CD14-positive monocyte (primary cell): ENCODE data around the gene FAM227B. TPM values are rescaled to one million over a fixed set of nuclear protein-coding genes. Genes with fewer than 3 reads are reported as not detected.
A peak's percentile ranks its signal among the peaks of the same experiment; 100 is the strongest.

Experiments used
- DNase-seq, 3 donors: peaks; one replicate each; pipeline ENCODE4 v3.0.0-alpha.2; 2011 to 2022
- H2AFZ ChIP-seq: 2 replicates; pipeline ENCODE4 v1.6.0; 2012; ENCODE audit warnings: mild to moderate bottlenecking, low read depth, low read length, inconsistent platforms; ENCODE audit not compliant: insufficient read depth, poor library complexity, severe bottlenecking
- H3K27ac ChIP-seq, 2 donors: 1 replicate in 1 of 2; 2 replicates in 1 of 2; pipeline ENCODE4 v1.5.1; 2012 to 2013; ENCODE audit warnings: low read length in 2 of 2, control low read depth in 1 of 2, inconsistent platforms in 1 of 2, low read depth in 1 of 2, mild to moderate bottlenecking in 1 of 2
- H3K27me3 ChIP-seq, 2 donors: one replicate each; pipeline versions ENCODE4 v1.6.0 to v1.6.1; 2011 to 2013; ENCODE audit warnings: low read length in 2 of 2; ENCODE audit not compliant: control insufficient read depth in 2 of 2, insufficient read depth in 2 of 2
- H3K36me3 ChIP-seq, 2 donors: replicated peaks in 1 of 2; 1 replicate in 1 of 2; 2 replicates in 1 of 2; pipeline versions ENCODE4 v1.5.1 to v1.6.1; 2012 to 2013; ENCODE audit warnings: low read length in 2 of 2, control low read depth in 1 of 2, inconsistent platforms in 1 of 2, mild to moderate bottlenecking in 1 of 2; ENCODE audit not compliant: insufficient read depth in 2 of 2, control insufficient read depth in 1 of 2
- H3K4me1 ChIP-seq, 2 donors: 1 replicate in 1 of 2; 2 replicates in 1 of 2; pipeline versions ENCODE4 v1.5.1 to v1.6.1; 2012 to 2013; ENCODE audit warnings: low read length in 2 of 2, control low read depth in 1 of 2, inconsistent platforms in 1 of 2, mild to moderate bottlenecking in 1 of 2, moderate library complexity in 1 of 2; ENCODE audit not compliant: insufficient read depth in 2 of 2, control insufficient read depth in 1 of 2
- H3K4me2 ChIP-seq: replicated peaks from 2 replicates; pipeline ENCODE3; 2012; ENCODE audit warnings: low read length, moderate library complexity, mild to moderate bottlenecking; ENCODE audit not compliant: poor library complexity, severe bottlenecking; ENCODE audit errors: extremely low read depth
- H3K4me3 ChIP-seq, 3 experiments: fragments of 200-600 bp in 1 of 3; sonication (generic) in 1 of 3; replicated peaks in 1 of 3; 1 replicate in 2 of 3; 2 replicates in 1 of 3; pipeline ENCODE4 v1.5.1; 2011 to 2013; ENCODE audit warnings: low read length in 3 of 3, mild to moderate bottlenecking in 3 of 3, control low read depth in 2 of 3, low read depth in 2 of 3, inconsistent platforms in 1 of 3, moderate library complexity in 1 of 3
- H3K79me2 ChIP-seq: 2 replicates; pipeline ENCODE4 v1.6.0; 2012; ENCODE audit warnings: mild to moderate bottlenecking, control low read depth, inconsistent platforms, low read length, moderate library complexity; ENCODE audit not compliant: insufficient read depth
- H3K9ac ChIP-seq: 2 replicates; pipeline ENCODE4 v1.6.0; 2017; ENCODE audit warnings: low read length, mild to moderate bottlenecking; ENCODE audit not compliant: insufficient read depth, poor library complexity, severe bottlenecking
- H3K9me3 ChIP-seq, 2 donors: replicated peaks in 1 of 2; 1 replicate in 1 of 2; 2 replicates in 1 of 2; pipeline versions ENCODE4 v1.5.1 to v1.6.1; 2012 to 2013; ENCODE audit warnings: low read length in 2 of 2, control low read depth in 1 of 2; ENCODE audit not compliant: control insufficient read depth in 1 of 2, insufficient read depth in 1 of 2
- H4K20me1 ChIP-seq: 2 replicates; pipeline ENCODE4 v1.6.0; 2012; ENCODE audit warnings: mild to moderate bottlenecking, low read length, control low read depth, moderate library complexity; ENCODE audit not compliant: insufficient read depth
- H3K27ac Mint-ChIP-seq, 7 donors: one replicate each; pipeline ENCODE4 v1.8.0; 2020; ENCODE audit warnings: mild to moderate bottlenecking in 7 of 7, mixed read lengths in 7 of 7, moderate library complexity in 6 of 7, inconsistent platforms in 2 of 7
- H3K27me3 Mint-ChIP-seq, 3 donors: one replicate each; pipeline ENCODE4 v1.8.0; 2021 to 2022; ENCODE audit warnings: low read depth in 3 of 3, mild to moderate bottlenecking in 3 of 3, mixed read lengths in 3 of 3, moderate library complexity in 3 of 3, inconsistent platforms in 1 of 3
- H3K36me3 Mint-ChIP-seq, 2 donors: one replicate each; pipeline ENCODE4 v1.8.0; 2020; ENCODE audit warnings: mixed read lengths in 2 of 2, inconsistent platforms in 1 of 2, mild to moderate bottlenecking in 1 of 2
- H3K4me1 Mint-ChIP-seq: one replicate; pipeline ENCODE4 v1.8.0; 2020; ENCODE audit warnings: mild to moderate bottlenecking, mixed read lengths
- H3K4me3 Mint-ChIP-seq, 2 donors: one replicate each; pipeline ENCODE4 v1.8.0; 2020; ENCODE audit warnings: mild to moderate bottlenecking in 2 of 2, mixed read lengths in 2 of 2, moderate library complexity in 1 of 2
- H3K9me3 Mint-ChIP-seq, 7 donors: one replicate each; pipeline ENCODE4 v1.8.0; 2020 to 2022; ENCODE audit warnings: mixed read lengths in 7 of 7, mild to moderate bottlenecking in 6 of 7, moderate library complexity in 6 of 7, inconsistent platforms in 2 of 7
- CTCF ChIP-seq: fragments of 200-600 bp; IDR thresholded peaks from one replicate; pipeline ENCODE4 v1.8.0; 2022; ENCODE audit warnings: antibody characterized with exemption, mild to moderate bottlenecking
- WGBS: methylation state at CpG from one replicate; pipeline ENCODE4 v1.1.5; 2013; ENCODE audit warnings: missing lambda C conversion rate; ENCODE audit not compliant: insufficient coverage; 5-methylcytosine and 5-hydroxymethylcytosine counted together
- intact Hi-C, 2 donors: fragments of 100-400 bp; cut with micrococcal nuclease; formaldehyde crosslinking; loops; one replicate each; pipeline versions ENCODE4 v1.15.0 to v1.15.1; 2023
- polyA plus RNA-seq, 3 donors: library from polyadenylated mRNA; depleted of rRNA in 1 of 3; unstranded in 2 of 3; stranded (reverse) in 1 of 3; fragments of 300-500 nt in 2 of 3; fragments of >200 nt in 1 of 3; fragmentation: Illumina TruSeq in 2 of 3; gene quantifications; 1 replicate in 2 of 3; 2 replicates in 1 of 3; pipeline ENCODE4 v1.2.3, GENCODE V29; 2012 to 2021

FAM227B gene
- polyA plus RNA-seq, 3 donors, result 0.28 to 0.72 (median 0.49) TPM

- Mint-ChIP-seq H3K4me1 (peaks cover 20% of the 10 kb centered on the region), H3K4me3 (no peak overlapping the region), H3K27me3 (no peaks in the 10 kb centered on the region), H3K36me3 (peaks cover 45 to 49% of the 10 kb centered on the region in 2 donors), H3K27ac (peak overlapping the region in 5 of 7 donors; percentile 11 to 64 (median 50)), H3K9me3 (peaks cover 0 to 4% (median 1%) of the 10 kb centered on the region in 7 donors)
- Histone ChIP-seq H3K27ac (peak overlapping the region in 1 of 2 donors; percentile 58), H3K4me1 (peaks cover 19 to 20% of the 10 kb centered on the region in 2 donors), H3K9me3 (no peaks in the 10 kb centered on the region), H3K4me3 (no peak overlapping the region), H4K20me1 (no peaks in the 10 kb centered on the region), H3K4me2 (no peak overlapping the region), H3K36me3 (peaks cover 5 to 47% of the 10 kb centered on the region in 2 donors), H3K9ac (no peak overlapping the region), H3K27me3 (no peaks in the 10 kb centered on the region), H2AFZ (no peak overlapping the region), H3K79me2 (no peaks in the 10 kb centered on the region)
- WGBS, result no CpG with 5 or more reads among the region's 1 CpG
- intact Hi-C loops, result no loop called here
- TF ChIP-seq CTCF, result no peak
- DNase-seq, result peak in 1 of 3 donors; percentile 60
Observed at GRCh38 chr15:49320351-49320750, 300.3 kb downstream of the FAM227B start.

- DNase-seq, result no peak
- H2AFZ ChIP-seq, result no peak overlapping the region
- no peaks in the 10 kb centered on the region for H4K20me1 ChIP-seq
- no CpG with 5 or more reads among the region's 2 CpGs for WGBS
- no peaks in the 10 kb centered on the region for H3K9me3 ChIP-seq
- H3K36me3 ChIP-seq, result peaks cover 0 to 28% of the 10 kb centered on the region in 2 donors
- no peak overlapping the region for H3K27ac ChIP-seq
- H3K27ac Mint-ChIP-seq, result no peak overlapping the region
- no peaks in the 10 kb centered on the region for H3K27me3 Mint-ChIP-seq
- intact Hi-C loops, result no loop called here
- no peak overlapping the region for H3K9ac ChIP-seq
- H3K4me3 ChIP-seq, result no peak overlapping the region
- H3K36me3 Mint-ChIP-seq, result peaks cover 34 to 43% of the 10 kb centered on the region in 2 donors
- H3K4me1 ChIP-seq, result peaks cover 9% of the 10 kb centered on the region in 2 donors
- H3K9me3 Mint-ChIP-seq, result peaks cover 0 to 3% (median 0%) of the 10 kb centered on the region in 7 donors
- no peaks in the 10 kb centered on the region for H3K27me3 ChIP-seq
- H3K4me3 Mint-ChIP-seq, result no peak overlapping the region
- no peak for TF ChIP-seq CTCF
- peaks cover 17% of the 10 kb centered on the region for H3K4me1 Mint-ChIP-seq
- H3K4me2 ChIP-seq, result no peak overlapping the region
- no peaks in the 10 kb centered on the region for H3K79me2 ChIP-seq
Observed at GRCh38 chr15:49315391-49315823, 305.2 kb downstream of the FAM227B start.
